Neural cell (in vitro differentiated cells): ENCODE data around the gene GCNT2. TPM values are rescaled to one million over a fixed set of nuclear protein-coding genes. Genes with fewer than 3 reads are reported as not detected.
"Not testable (repeated sequence)": the region's sequence is repeated elsewhere in the genome, so short reads cannot be mapped to it uniquely, and the experiment has no call there.

ENCODE experiments used
- H2AFZ ChIP-seq: fragments of 200-600, 300-800 bp; sonication (generic), shearing (Covaris generic); 2 replicates; pipeline ENCODE4 v1.6.0; 2014; ENCODE audit warnings: low read depth, mild to moderate bottlenecking, antibody characterized with exemption, low read length, moderate library complexity
- H3F3A ChIP-seq: fragments of 200-600 bp; shearing (Covaris generic); 2 replicates; pipeline ENCODE4 v1.6.1; 2016; ENCODE audit warnings: mild to moderate bottlenecking, moderate library complexity, mixed read lengths, antibody characterized with exemption, low read length; ENCODE audit not compliant: insufficient read depth, poor library complexity, severe bottlenecking
- H3K27ac ChIP-seq: fragments of 200-600, 300-800 bp; sonication (generic), shearing (Covaris generic); 2 replicates; pipeline ENCODE4 v1.5.1; 2014; ENCODE audit warnings: mild to moderate bottlenecking, low read length, moderate library complexity
- H3K27me3 ChIP-seq: fragments of 300-800, 200-600 bp; sonication (generic), shearing (Covaris generic); 2 replicates; pipeline ENCODE4 v1.6.0; 2014; ENCODE audit warnings: mild to moderate bottlenecking, low read depth, low read length, moderate library complexity; ENCODE audit not compliant: insufficient read depth
- H3K36me3 ChIP-seq: fragments of 300-800, 200-600 bp; sonication (generic), shearing (Covaris generic); 2 replicates; pipeline ENCODE4 v1.5.1; 2014; ENCODE audit warnings: mild to moderate bottlenecking, antibody characterized with exemption, low read length, moderate library complexity; ENCODE audit not compliant: insufficient read depth
- H3K4me2 ChIP-seq: fragments of 300-800, 200-600 bp; sonication (generic), shearing (Covaris generic); 2 replicates; pipeline ENCODE4 v1.6.0; 2014; ENCODE audit warnings: mild to moderate bottlenecking, low read length
- H3K4me3 ChIP-seq: fragments of 300-800, 200-600 bp; sonication (generic), shearing (Covaris generic); 2 replicates; pipeline ENCODE4 v1.5.1; 2014; ENCODE audit warnings: mild to moderate bottlenecking, low read length, moderate library complexity
- H3K79me2 ChIP-seq: fragments of 200-600 bp; shearing (Covaris generic); replicated peaks from 2 replicates; pipeline ENCODE4 v1.6.0; 2014; ENCODE audit warnings: mild to moderate bottlenecking, low read length, moderate library complexity; ENCODE audit not compliant: insufficient read depth
- H3K9ac ChIP-seq: fragments of 300-800, 200-600 bp; sonication (generic), shearing (Covaris generic); 2 replicates; pipeline ENCODE4 v1.6.1; 2016; ENCODE audit warnings: mild to moderate bottlenecking, low read length, mixed read lengths
- H3K9me2 ChIP-seq: fragments of 200-600 bp; shearing (Covaris generic); 2 replicates; pipeline ENCODE4 v1.6.1; 2016; ENCODE audit warnings: mild to moderate bottlenecking, low read length, mixed read lengths; ENCODE audit not compliant: insufficient read depth
- H3K9me3 ChIP-seq: fragments of 200-600, 300-800 bp; sonication (generic), shearing (Covaris generic); 2 replicates; pipeline ENCODE4 v1.6.1; 2016; ENCODE audit warnings: mild to moderate bottlenecking, mixed run types, low read length, moderate library complexity, mixed read lengths
- H4K20me1 ChIP-seq: fragments of 200-600 bp; shearing (Covaris generic); 2 replicates; pipeline ENCODE4 v1.6.1; 2016; ENCODE audit warnings: mild to moderate bottlenecking, mixed run types; ENCODE audit not compliant: insufficient read depth
- EP300 ChIP-seq: fragments of 450-650 bp; conservative IDR thresholded peaks from 2 replicates; pipeline ENCODE4 v1.6.1; 2014; ENCODE audit warnings: antibody characterized with exemption, mild to moderate bottlenecking, moderate library complexity; ENCODE audit not compliant: poor library complexity, severe bottlenecking
- EZH2 ChIP-seq: fragments of 200-600, 300-800 bp; shearing (Covaris generic), sonication (generic); IDR thresholded peaks from 2 replicates; pipeline ENCODE4 v1.6.1; 2014; ENCODE audit warnings: antibody characterized with exemption, low read length, borderline replicate concordance, mild to moderate bottlenecking; ENCODE audit not compliant: insufficient read depth, poor library complexity, severe bottlenecking
- MXI1 ChIP-seq: fragments of 450-650 bp; conservative IDR thresholded peaks from 2 replicates; pipeline ENCODE4 v1.6.1; 2014; ENCODE audit warnings: antibody characterized with exemption, mild to moderate bottlenecking; ENCODE audit not compliant: poor library complexity, severe bottlenecking
- POLR2AphosphoS5 ChIP-seq: IDR thresholded peaks from 2 replicates; pipeline ENCODE4 v1.6.1; 2012
- RAD21 ChIP-seq: fragments of 450-650 bp; conservative IDR thresholded peaks from 2 replicates; pipeline ENCODE4 v1.6.1; 2014; ENCODE audit warnings: antibody characterized with exemption, mild to moderate bottlenecking, moderate library complexity
- REST ChIP-seq: IDR thresholded peaks from 2 replicates; pipeline ENCODE4 v1.6.1; 2012; ENCODE audit warnings: borderline replicate concordance
- SMC3 ChIP-seq: fragments of 450-650 bp; conservative IDR thresholded peaks from 2 replicates; pipeline ENCODE4 v1.6.1; 2014; ENCODE audit warnings: antibody characterized with exemption, mild to moderate bottlenecking, moderate library complexity; ENCODE audit not compliant: poor library complexity
- TAF1 ChIP-seq: IDR thresholded peaks from 2 replicates; pipeline ENCODE4 v1.6.1; 2012; ENCODE audit warnings: low read depth
- polyA plus RNA-seq: library from polyadenylated mRNA; depleted of rRNA; stranded (reverse); fragments of >200 nt; gene quantifications from 2 replicates; pipeline ENCODE4 v1.2.3, GENCODE V29; 2014
- TF ChIP-seq, protein P1 (sequence below): fragments of 450-650 bp; IDR thresholded peaks from 2 replicates; pipeline ENCODE4 v1.5.1; 2014; ENCODE audit warnings: antibody characterized with exemption, mild to moderate bottlenecking, moderate library complexity; ENCODE audit not compliant: poor library complexity, severe bottlenecking

GCNT2 gene
- polyA plus RNA-seq, 1 donor from 2014 or later: 9.4 TPM

GRCh38 chr6:10615675-10616074, 94.5 kb downstream of the GCNT2 start:
- Histone ChIP-seq H3F3A (no peaks in the 10 kb centered on the region), H3K9me3 (no peaks in the 10 kb centered on the region), H3K9ac (no peak overlapping the region), H3K27me3 (no peaks in the 10 kb centered on the region), H3K36me3 (no peaks in the 10 kb centered on the region), H3K4me3 (no peak overlapping the region), H3K9me2 (no peaks in the 10 kb centered on the region), H2AFZ (no peak overlapping the region), H3K27ac (no peak overlapping the region), H4K20me1 (no peaks in the 10 kb centered on the region), H3K4me2 (no peak overlapping the region), H3K79me2 (no peaks in the 10 kb centered on the region)
- TF ChIP-seq MXI1 (no peak), EP300 (no peak), SMC3 (no peak), TAF1 (no peak), POLR2AphosphoS5 (no peak), EZH2 (no peak), REST (no peak), RAD21 (no peak)
- TF ChIP-seq, protein P1, sequence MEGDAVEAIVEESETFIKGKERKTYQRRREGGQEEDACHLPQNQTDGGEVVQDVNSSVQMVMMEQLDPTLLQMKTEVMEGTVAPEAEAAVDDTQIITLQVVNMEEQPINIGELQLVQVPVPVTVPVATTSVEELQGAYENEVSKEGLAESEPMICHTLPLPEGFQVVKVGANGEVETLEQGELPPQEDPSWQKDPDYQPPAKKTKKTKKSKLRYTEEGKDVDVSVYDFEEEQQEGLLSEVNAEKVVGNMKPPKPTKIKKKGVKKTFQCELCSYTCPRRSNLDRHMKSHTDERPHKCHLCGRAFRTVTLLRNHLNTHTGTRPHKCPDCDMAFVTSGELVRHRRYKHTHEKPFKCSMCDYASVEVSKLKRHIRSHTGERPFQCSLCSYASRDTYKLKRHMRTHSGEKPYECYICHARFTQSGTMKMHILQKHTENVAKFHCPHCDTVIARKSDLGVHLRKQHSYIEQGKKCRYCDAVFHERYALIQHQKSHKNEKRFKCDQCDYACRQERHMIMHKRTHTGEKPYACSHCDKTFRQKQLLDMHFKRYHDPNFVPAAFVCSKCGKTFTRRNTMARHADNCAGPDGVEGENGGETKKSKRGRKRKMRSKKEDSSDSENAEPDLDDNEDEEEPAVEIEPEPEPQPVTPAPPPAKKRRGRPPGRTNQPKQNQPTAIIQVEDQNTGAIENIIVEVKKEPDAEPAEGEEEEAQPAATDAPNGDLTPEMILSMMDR: no peak

GRCh38 chr6:10616266-10616665, 95.1 kb downstream of the GCNT2 start:
- not testable (repeated sequence) for H3K9ac ChIP-seq, H3K79me2 ChIP-seq, H2AFZ ChIP-seq, H3K9me3 ChIP-seq, H4K20me1 ChIP-seq, H3F3A ChIP-seq, H3K27me3 ChIP-seq, H3K4me2 ChIP-seq, H3K4me3 ChIP-seq, H3K9me2 ChIP-seq, H3K36me3 ChIP-seq, H3K27ac ChIP-seq

GRCh38 chr6:10617008-10617696, 96.0 kb downstream of the GCNT2 start:
- Histone ChIP-seq H3K4me3 (no peak overlapping the region), H3K9ac (no peak overlapping the region), H3K9me2 (no peaks in the 10 kb centered on the region), H3K27me3 (no peaks in the 10 kb centered on the region), H3K36me3 (peaks cover 6% of the 10 kb centered on the region), H4K20me1 (no peaks in the 10 kb centered on the region), H3F3A (no peaks in the 10 kb centered on the region), H3K4me2 (no peak overlapping the region), H3K79me2 (no peaks in the 10 kb centered on the region), H3K9me3 (peaks cover 2% of the 10 kb centered on the region), H3K27ac (no peak overlapping the region), H2AFZ (no peak overlapping the region)
- no peak for TF ChIP-seq EZH2
- TF ChIP-seq MXI1: no peak
- no peak for TF ChIP-seq EP300
- no peak for TF ChIP-seq REST
